Kidney epithelial cell (primary cell): ENCODE measurements around the gene RASL11B. TPM values are rescaled to one million over a fixed set of nuclear protein-coding genes. Genes with fewer than 3 reads are reported as not detected.

ENCODE experiments used
- DNase-seq: peaks from one replicate; pipeline ENCODE4 v3.0.0-alpha.2; 2010; ENCODE audit warnings: low read depth
- H3K27me3 ChIP-seq: 2 replicates; pipeline ENCODE4 v1.6.0; 2011; ENCODE audit warnings: low read length; ENCODE audit not compliant: control insufficient read depth, insufficient read depth
- H3K36me3 ChIP-seq: 2 replicates; pipeline ENCODE4 v1.5.1; 2011; ENCODE audit warnings: low read length; ENCODE audit not compliant: control insufficient read depth, insufficient read depth
- H3K4me3 ChIP-seq: 2 replicates; pipeline ENCODE4 v1.5.1; 2011; ENCODE audit warnings: low read depth, mild to moderate bottlenecking, control low read depth, low read length
- total RNA-seq: library from RNA; depleted of rRNA; stranded (reverse); fragments of >200 nt; gene quantifications from 2 replicates; pipeline ENCODE4 v1.2.3, GENCODE V29; 2015
- TF ChIP-seq, protein P1 (sequence below): IDR thresholded peaks from 2 replicates; pipeline ENCODE4 v1.5.1; 2011; ENCODE audit warnings: mild to moderate bottlenecking, moderate library complexity, low read length, control low read depth, inconsistent platforms; ENCODE audit not compliant: insufficient read depth, poor library complexity, severe bottlenecking

RASL11B gene
- total RNA-seq, 1 donor from 2014 or later = 0.67 TPM

GRCh38 chr4:52842792-52843191 is 19.3 kb upstream of the RASL11B start:
- TF ChIP-seq, protein P1, sequence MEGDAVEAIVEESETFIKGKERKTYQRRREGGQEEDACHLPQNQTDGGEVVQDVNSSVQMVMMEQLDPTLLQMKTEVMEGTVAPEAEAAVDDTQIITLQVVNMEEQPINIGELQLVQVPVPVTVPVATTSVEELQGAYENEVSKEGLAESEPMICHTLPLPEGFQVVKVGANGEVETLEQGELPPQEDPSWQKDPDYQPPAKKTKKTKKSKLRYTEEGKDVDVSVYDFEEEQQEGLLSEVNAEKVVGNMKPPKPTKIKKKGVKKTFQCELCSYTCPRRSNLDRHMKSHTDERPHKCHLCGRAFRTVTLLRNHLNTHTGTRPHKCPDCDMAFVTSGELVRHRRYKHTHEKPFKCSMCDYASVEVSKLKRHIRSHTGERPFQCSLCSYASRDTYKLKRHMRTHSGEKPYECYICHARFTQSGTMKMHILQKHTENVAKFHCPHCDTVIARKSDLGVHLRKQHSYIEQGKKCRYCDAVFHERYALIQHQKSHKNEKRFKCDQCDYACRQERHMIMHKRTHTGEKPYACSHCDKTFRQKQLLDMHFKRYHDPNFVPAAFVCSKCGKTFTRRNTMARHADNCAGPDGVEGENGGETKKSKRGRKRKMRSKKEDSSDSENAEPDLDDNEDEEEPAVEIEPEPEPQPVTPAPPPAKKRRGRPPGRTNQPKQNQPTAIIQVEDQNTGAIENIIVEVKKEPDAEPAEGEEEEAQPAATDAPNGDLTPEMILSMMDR = no peak
- DNase-seq = no peak
- Histone ChIP-seq H3K4me3 (no peak overlapping the region), H3K36me3 (no peaks in the 10 kb centered on the region), H3K27me3 (no peaks in the 10 kb centered on the region)

- Histone ChIP-seq H3K27me3 (no peaks in the 10 kb centered on the region), H3K4me3 (no peak overlapping the region), H3K36me3 (no peaks in the 10 kb centered on the region)
- TF ChIP-seq, protein P1 = no peak
- DNase-seq = no peak
These were observed 18.8 kb upstream of the RASL11B start for GRCh38 chr4:52843351-52843750.

DNA sequence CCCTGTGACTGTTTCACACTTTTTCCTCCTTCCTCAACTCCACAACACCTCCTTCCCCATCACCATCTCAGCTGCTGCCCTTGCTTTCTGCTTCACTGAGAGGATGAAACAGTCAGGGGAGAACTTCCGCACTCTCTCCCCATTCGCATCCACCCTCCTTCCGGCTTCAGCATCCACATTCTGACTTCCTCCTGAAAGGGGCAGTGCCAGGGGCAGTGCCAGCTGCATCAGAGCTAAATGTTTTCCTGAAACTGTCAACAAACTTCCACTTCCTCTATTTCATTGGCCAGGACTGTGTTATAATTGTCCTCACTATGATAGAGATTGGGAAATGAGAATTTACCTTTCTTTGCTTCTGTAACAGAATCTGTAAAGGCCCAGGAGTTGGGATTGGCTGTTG is 18.2 kb upstream of the RASL11B start:
- H3K27me3 ChIP-seq = no peaks in the 10 kb centered on the region
- TF ChIP-seq, protein P1 = no peak
- no peak overlapping the region for H3K4me3 ChIP-seq
- H3K36me3 ChIP-seq = no peaks in the 10 kb centered on the region
- no peak for DNase-seq

GRCh38 chr4:52844596-52844995 is 17.5 kb upstream of the RASL11B start:
- Histone ChIP-seq H3K4me3 (no peak overlapping the region), H3K36me3 (no peaks in the 10 kb centered on the region), H3K27me3 (no peaks in the 10 kb centered on the region)
- DNase-seq = no peak
- TF ChIP-seq, protein P1 = no peak

- no peaks in the 10 kb centered on the region for H3K27me3 ChIP-seq
- H3K4me3 ChIP-seq = no peak overlapping the region
- no peaks in the 10 kb centered on the region for H3K36me3 ChIP-seq
- no peak for DNase-seq
- TF ChIP-seq, protein P1 = no peak
These were observed 15.6 kb upstream of the RASL11B start for GRCh38 chr4:52846502-52846901.

DNA sequence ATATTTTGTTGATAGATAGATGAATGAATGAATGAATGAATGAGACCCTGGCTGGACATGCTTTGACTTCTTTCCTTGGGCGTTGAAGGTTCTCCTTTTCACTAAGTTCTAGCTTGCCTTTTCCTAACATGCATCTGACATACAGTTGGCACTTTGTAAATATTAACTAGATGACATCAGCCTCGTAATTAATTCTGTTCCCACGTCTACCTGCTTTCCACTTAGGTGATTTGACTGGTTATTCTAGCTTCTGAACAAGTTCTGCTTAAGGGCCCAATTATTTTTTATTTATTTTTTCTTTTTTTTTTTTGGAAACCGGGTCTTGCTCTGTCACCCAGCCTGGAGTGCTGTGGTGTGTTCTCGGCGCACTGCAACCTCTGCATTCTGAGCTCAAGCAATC is 13.9 kb upstream of the RASL11B start:
- Histone ChIP-seq H3K36me3 (no peaks in the 10 kb centered on the region), H3K4me3 (no peak overlapping the region), H3K27me3 (no peaks in the 10 kb centered on the region)
- TF ChIP-seq, protein P1 = no peak
- no peak for DNase-seq
